NCI-H526 treated with DMSO at 0.1 percent for 48 hours (cell line): Measurements from ENCODE around the gene YIF1A.

Experiments used
- DNase-seq: peaks from one replicate; lab custom pipeline; 2025; lab: John Stamatoyannopoulos, UW

YIF1A gene

GRCh38 chr11:66243782-66244535 lies 45.0 kb downstream of the YIF1A start:
- no peak for DNase-seq

- DNase-seq, result no peak
Measured at GRCh38 chr11:66242095-66242765, 46.7 kb downstream of the YIF1A start.

- DNase-seq, result no peak
Measured at GRCh38 chr11:66240781-66241136, 48.2 kb downstream of the YIF1A start.

GRCh38 chr11:66239998-66240780 lies 48.8 kb downstream of the YIF1A start:
- DNase-seq, result no peak

GRCh38 chr11:66239511-66239910 lies 49.4 kb downstream of the YIF1A start:
- DNase-seq, result no peak

- no peak for DNase-seq
Measured at GRCh38 chr11:66238786-66239413, 50.0 kb downstream of the YIF1A start.

- no peak for DNase-seq
Measured at GRCh38 chr11:66237867-66238266, 51.1 kb downstream of the YIF1A start.

GRCh38 chr11:66235141-66235540 lies 53.8 kb downstream of the YIF1A start:
- no peak for DNase-seq
